Measurements from ENCODE around the gene DLK1. TPM values are rescaled to one million over a fixed set of nuclear protein-coding genes. Genes with fewer than 3 reads are reported as not detected.

DLK1 gene
- total RNA-seq, 1 experiment from 2014 or later, result 0.69 TPM

DNA sequence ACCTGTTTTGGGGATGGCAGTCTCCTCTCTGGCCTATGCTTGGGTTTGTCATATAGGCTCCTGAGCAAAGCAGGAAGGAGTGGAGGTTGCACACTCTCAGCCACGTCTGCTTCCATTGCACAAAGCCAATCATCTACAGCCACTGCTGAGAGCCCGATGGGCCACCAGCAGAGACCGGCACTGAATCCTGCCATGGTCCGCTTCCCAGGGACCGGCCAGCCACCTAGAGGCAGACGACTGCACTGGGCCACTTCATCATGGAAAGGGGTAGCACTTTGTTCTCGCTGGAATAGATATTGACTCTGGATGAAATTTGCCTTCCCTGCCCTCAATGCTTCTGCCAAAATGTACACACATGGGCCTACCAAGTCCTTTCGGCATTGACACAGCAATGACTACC is 22.3 kb downstream of the DLK1 start:
- Histone ChIP-seq H3K27me3 (ENCODE audit: control insufficient read depth, insufficient read depth, low read length) (no peaks in the 10 kb centered on the region), H3K36me3 (ENCODE audit: control insufficient read depth, insufficient read depth, low read length) (no peaks in the 10 kb centered on the region), H3K4me3 (ENCODE audit: low read depth in 2 of 2, low read length in 2 of 2) (no peak overlapping the region), H3K27ac (ENCODE audit: low read length) (no peak overlapping the region), H3K4me1 (ENCODE audit: control insufficient read depth, insufficient read depth, low read length) (no peaks in the 10 kb centered on the region), H3K9me3 (ENCODE audit: control insufficient read depth, insufficient read depth, low read depth, low read length) (no peaks in the 10 kb centered on the region)
- TF ChIP-seq SIN3A (IDR thresholded peaks at IDR 0.05; ENCODE audit: borderline replicate concordance, insufficient read depth, low read depth, low read length), result no peak
- no peak for TF ChIP-seq TCF7L2 (IDR thresholded peaks at IDR 0.05; ENCODE audit: low read depth, low read length)
- no peak for TF ChIP-seq POLR2AphosphoS5 (IDR thresholded peaks at IDR 0.05; ENCODE audit: low read depth, low read length)
- TF ChIP-seq, protein P1, sequence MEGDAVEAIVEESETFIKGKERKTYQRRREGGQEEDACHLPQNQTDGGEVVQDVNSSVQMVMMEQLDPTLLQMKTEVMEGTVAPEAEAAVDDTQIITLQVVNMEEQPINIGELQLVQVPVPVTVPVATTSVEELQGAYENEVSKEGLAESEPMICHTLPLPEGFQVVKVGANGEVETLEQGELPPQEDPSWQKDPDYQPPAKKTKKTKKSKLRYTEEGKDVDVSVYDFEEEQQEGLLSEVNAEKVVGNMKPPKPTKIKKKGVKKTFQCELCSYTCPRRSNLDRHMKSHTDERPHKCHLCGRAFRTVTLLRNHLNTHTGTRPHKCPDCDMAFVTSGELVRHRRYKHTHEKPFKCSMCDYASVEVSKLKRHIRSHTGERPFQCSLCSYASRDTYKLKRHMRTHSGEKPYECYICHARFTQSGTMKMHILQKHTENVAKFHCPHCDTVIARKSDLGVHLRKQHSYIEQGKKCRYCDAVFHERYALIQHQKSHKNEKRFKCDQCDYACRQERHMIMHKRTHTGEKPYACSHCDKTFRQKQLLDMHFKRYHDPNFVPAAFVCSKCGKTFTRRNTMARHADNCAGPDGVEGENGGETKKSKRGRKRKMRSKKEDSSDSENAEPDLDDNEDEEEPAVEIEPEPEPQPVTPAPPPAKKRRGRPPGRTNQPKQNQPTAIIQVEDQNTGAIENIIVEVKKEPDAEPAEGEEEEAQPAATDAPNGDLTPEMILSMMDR (IDR thresholded peaks at IDR 0.05), result no peak
- TF ChIP-seq, protein P2, sequence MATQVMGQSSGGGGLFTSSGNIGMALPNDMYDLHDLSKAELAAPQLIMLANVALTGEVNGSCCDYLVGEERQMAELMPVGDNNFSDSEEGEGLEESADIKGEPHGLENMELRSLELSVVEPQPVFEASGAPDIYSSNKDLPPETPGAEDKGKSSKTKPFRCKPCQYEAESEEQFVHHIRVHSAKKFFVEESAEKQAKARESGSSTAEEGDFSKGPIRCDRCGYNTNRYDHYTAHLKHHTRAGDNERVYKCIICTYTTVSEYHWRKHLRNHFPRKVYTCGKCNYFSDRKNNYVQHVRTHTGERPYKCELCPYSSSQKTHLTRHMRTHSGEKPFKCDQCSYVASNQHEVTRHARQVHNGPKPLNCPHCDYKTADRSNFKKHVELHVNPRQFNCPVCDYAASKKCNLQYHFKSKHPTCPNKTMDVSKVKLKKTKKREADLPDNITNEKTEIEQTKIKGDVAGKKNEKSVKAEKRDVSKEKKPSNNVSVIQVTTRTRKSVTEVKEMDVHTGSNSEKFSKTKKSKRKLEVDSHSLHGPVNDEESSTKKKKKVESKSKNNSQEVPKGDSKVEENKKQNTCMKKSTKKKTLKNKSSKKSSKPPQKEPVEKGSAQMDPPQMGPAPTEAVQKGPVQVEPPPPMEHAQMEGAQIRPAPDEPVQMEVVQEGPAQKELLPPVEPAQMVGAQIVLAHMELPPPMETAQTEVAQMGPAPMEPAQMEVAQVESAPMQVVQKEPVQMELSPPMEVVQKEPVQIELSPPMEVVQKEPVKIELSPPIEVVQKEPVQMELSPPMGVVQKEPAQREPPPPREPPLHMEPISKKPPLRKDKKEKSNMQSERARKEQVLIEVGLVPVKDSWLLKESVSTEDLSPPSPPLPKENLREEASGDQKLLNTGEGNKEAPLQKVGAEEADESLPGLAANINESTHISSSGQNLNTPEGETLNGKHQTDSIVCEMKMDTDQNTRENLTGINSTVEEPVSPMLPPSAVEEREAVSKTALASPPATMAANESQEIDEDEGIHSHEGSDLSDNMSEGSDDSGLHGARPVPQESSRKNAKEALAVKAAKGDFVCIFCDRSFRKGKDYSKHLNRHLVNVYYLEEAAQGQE (IDR thresholded peaks at IDR 0.05; ENCODE audit: insufficient read depth in 1 of 2, low read depth in 2 of 2, low read length in 1 of 2), result no peak
- ChIA-PET POLR2A (no interaction called here), CTCF (no interaction called here)
- DNase-seq (ENCODE audit: low read depth, low spot score) (no peak), ATAC-seq (no peak)
- in situ Hi-C loops (cut with HindIII; ENCODE audit: low pct_unique_long_range_greater_than_20kb, low sequenced_read_pairs) (no loop called here), intact Hi-C loops (cut with micrococcal nuclease; ENCODE audit: unreplicated experiment) (no loop called here)
- no TSS peak for BruUV-seq (replicated peaks)

DNA sequence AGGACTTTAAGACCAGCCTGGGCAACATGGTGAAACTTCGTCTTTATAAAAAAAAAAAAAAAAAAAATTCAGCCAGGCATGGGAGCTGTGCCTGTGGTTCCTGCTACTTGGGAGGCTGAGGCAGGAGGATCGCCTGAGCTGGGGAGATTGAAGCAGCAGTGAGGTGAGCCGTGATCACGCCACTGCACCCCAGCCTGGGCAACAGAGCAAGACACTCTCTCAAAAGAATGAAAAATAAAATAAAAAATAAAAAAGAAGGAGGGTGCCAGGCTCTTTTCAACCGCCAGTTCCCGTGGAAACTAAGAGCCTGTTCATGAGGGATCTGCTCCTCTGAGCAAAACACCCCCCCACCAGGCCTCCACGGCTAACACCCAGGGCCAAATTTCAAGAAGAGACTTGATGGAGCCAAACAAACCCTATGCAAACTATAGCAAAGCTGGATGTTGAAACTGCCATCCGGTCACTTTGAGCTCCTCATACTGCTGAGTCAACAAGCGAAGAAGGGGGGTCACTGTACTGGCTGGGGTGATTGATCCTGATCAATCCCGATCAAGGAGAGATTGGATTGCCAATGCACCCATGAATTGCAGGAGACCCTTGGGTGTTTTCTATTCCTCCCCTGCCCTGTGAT is 23.4 kb downstream of the DLK1 start:
- Histone ChIP-seq H3K27ac (ENCODE audit: low read length) (no peak overlapping the region), H3K27me3 (ENCODE audit: control insufficient read depth, insufficient read depth, low read length) (no peaks in the 10 kb centered on the region), H3K4me3 (ENCODE audit: low read depth in 2 of 2, low read length in 2 of 2) (no peak overlapping the region), H3K9me3 (ENCODE audit: control insufficient read depth, insufficient read depth, low read depth, low read length) (no peaks in the 10 kb centered on the region), H3K36me3 (ENCODE audit: control insufficient read depth, insufficient read depth, low read length) (no peaks in the 10 kb centered on the region), H3K4me1 (ENCODE audit: control insufficient read depth, insufficient read depth, low read length) (no peaks in the 10 kb centered on the region)
- in situ Hi-C loops (cut with HindIII; ENCODE audit: low pct_unique_long_range_greater_than_20kb, low sequenced_read_pairs) (no loop called here), intact Hi-C loops (cut with micrococcal nuclease; ENCODE audit: unreplicated experiment) (no loop called here)
- TF ChIP-seq TCF7L2 (IDR thresholded peaks at IDR 0.05; ENCODE audit: low read depth, low read length) (no peak), SIN3A (IDR thresholded peaks at IDR 0.05; ENCODE audit: borderline replicate concordance, insufficient read depth, low read depth, low read length) (no peak), POLR2AphosphoS5 (IDR thresholded peaks at IDR 0.05; ENCODE audit: low read depth, low read length) (no peak)
- TF ChIP-seq, protein P2 (IDR thresholded peaks at IDR 0.05; ENCODE audit: insufficient read depth in 1 of 2, low read depth in 2 of 2, low read length in 1 of 2), result no peak
- TF ChIP-seq, protein P1 (IDR thresholded peaks at IDR 0.05), result no peak
- DNase-seq (ENCODE audit: low read depth, low spot score) (no peak), ATAC-seq (no peak)
- CTCF ChIA-PET, result interaction anchor here (0.7 kb wide), 1 partner anchor 87 kb away, joined by 4 read pairs; no protein-coding TSS in a partner anchor
- POLR2A ChIA-PET, result no interaction called here
- BruUV-seq (replicated peaks), result no TSS peak

Data from Panc1 (cell line).